ENCODE data around the gene KIAA1328. TPM values are rescaled to one million over a fixed set of nuclear protein-coding genes. Genes with fewer than 3 reads are reported as not detected.

Gene KIAA1328
- polyA plus RNA-seq, 3 donors: 9.6 to 10.8 (median 9.8) TPM

DNA sequence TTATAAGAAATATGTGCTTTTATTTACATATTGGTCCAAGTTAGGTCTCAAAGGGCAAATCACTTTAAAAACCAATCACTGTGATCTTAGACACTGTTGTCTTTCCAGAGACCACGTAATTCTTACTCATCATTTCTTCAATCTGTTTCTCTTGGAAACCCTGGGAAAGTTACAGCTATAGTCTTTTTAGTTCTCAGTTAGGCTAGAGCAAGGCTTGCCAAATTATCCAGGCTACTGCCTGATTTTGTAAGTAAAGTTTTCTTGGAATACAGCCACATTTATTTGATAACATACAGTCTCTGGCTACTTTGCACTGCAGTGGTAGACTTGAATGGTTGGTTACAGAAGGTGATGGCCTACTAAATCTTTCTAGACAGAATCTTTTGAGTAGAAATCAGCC is 106.0 kb downstream of the KIAA1328 start:
- DNase-seq (ENCODE audit: low read depth in 3 of 3, low spot score in 2 of 3): no peak

DNA sequence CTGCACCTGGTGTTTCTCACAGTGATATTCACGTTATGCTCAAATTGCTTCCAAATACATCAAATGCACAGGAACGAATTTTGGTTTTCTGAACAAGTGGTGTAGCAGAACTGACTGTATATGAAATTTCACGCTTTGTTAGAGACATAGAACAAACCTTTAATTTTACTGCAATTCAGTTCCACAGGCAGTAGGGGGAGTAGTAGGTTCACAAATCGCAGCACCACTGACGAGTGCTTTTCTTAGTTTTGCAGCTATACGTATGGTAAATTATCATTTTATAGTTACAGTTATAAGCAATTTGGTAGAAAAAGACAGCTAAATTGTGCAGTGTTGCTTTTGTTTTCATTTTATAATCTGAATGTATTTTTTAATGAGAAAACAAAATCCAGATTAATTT is 113.3 kb downstream of the KIAA1328 start:
- DNase-seq (ENCODE audit: low read depth in 3 of 3, low spot score in 2 of 3): no peak

DNA sequence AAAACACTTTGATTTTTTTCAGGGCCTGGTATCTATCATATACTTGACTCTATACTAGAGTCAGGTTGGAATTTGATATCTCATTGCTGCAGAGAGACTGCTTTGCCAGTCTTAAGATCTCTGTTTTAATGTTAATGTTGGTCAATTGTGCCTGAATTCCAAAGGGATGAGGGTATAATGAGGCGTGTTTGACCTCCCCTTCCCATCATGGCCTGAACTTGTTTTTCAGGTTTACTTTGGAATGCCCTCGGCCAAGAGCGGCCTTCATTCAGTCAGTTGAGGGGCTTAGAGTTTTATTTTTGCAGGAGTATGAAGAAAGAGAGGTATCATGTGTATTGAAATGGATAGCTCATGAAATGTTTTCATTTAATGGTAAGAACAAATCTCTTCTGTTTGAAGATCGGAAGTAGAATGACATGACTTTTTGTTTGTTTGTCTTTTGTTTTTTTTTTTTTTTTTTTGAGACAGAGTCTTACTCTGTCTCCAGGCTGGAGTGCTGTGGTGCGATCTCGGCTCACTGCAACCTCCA is 119.0 kb downstream of the KIAA1328 start:
- no peak for DNase-seq (ENCODE audit: low read depth in 3 of 3, low spot score in 2 of 3)

DNA sequence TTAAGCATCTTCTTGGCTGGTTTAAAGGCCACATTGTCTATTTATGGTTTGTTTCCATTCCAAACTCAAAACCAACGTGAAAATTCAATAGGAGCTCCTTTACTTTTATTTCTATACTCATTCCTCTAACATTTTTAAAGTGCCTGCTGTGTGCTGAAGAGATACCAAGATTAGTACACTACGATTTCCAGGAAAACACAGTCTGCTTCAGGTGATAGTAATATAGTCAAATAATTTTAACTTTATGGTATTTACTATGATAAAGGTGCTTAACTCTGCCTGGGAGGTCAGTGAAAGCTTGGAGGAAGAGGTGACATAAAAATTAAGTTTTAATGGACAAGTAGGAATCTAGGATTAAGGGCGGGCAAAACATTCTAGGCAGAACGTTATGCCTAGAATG is 121.4 kb downstream of the KIAA1328 start:
- DNase-seq (ENCODE audit: low read depth in 3 of 3, low spot score in 2 of 3): no peak

DNA sequence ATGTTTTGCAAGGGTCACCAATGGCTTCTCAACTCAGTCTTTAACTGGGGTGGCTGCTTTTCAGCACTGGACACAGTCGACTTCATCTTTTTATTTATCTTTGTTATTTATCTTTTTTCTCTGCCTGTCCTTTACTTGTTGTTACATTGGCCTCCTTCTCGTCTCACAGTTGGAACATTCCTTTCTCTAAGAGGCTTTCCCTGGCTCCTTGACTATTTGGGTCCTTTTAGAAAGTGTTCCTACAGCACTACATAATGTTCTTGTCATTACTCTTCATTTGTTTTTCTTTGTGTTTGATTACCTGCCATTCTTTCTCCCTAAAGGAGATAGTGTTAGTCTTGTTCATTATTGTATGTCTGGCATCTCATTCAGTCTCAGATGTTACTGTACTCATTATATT is 122.0 kb downstream of the KIAA1328 start:
- DNase-seq (ENCODE audit: low read depth in 3 of 3, low spot score in 2 of 3): no peak

DNA sequence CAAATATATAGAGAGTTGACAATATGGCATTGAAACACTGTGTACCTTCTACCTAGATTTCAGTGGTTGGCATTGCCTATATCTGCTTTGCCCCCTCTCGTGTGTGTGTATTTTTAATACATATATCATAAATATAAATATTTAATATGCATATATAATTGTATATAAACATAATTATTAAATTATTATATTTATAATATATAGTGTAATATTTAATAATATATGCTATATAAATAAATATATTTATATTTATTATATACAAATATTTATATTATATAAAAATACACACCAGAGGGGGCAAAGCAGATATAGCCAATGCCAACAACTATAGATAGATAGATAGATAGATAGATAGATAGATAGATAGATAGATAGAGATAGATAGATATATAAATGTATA is 124.1 kb downstream of the KIAA1328 start:
- DNase-seq (ENCODE audit: low read depth in 3 of 3, low spot score in 2 of 3): no peak

DNA sequence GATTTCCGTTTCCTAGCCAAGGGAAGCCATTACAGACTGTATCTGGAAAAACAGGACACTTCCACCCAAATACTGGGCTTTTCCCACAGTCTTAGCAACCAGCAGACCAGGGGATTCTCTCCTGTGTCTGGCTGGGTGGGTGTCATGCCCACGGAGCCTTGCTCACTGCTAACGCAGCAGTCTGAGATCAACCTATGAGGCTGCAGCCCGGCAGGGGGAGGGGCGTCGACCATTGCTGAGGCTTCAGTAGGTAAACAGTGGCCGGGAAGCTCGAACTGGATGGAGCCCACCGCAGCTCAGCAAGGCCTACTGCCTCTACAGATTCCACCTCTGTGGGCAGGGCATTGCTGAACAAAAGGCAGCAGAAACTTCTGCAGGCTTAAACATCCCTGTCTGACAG is 131.1 kb downstream of the KIAA1328 start:
- no peak for DNase-seq (ENCODE audit: low read depth in 3 of 3, low spot score in 2 of 3)

DNA sequence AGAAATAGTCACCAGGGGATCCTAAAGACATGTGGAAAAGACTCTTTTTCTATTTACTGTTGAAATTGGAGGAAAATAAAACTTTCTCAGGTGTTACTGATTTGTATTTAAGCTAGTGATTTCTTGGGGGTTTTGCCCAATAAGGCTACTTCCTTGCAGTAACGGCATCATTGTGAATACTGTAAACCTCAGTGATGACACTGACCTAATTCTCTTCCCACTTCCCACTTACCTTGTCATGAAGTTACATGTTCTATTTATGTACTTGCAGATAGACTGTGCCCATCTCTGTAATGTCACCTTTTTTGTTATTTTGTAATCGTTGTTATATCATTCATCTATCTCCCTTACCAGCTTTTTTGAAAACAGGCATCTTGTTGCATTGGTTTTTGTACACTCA is 134.5 kb downstream of the KIAA1328 start:
- DNase-seq (ENCODE audit: low read depth in 3 of 3, low spot score in 2 of 3): no peak

DNA sequence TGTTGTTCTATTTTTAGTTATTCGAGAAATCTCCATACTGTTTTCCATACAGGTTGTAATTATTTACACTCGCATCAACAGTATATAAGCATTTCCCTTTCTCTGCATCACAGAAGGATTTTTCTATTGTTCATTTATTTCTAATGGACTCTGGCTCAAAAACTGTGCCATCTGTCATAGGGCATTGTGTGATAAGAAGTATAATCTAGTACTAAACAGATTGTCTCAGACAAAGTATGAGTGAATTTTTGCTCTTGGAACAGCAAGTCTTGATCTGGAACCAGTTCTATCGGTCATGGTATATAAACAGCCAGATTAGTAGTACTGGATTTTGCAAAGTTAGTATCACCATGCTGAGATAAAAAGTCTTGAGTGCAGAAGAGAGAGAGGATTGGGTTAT is 145.8 kb downstream of the KIAA1328 start:
- no peak for DNase-seq (ENCODE audit: low read depth in 3 of 3, low spot score in 2 of 3)

DNA sequence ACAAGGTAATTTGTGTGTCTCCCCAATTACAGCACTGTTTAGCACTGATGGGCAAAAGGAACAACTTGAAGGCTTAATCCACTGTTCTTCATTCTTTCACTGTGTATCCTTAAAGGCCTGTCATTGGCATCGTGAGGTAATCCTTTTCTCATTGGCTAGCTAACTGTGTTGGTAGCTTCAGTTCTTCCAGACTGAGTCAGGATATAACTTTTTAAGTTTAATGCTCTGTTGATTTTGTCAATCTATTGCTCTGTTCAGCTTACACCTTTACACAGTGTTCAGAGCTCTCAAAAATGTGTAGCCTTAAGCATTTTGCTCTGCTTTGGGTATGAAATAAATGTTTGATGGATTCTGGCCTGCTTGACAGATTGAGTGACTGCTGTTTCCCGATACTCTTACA is 148.2 kb downstream of the KIAA1328 start:
- no peak for DNase-seq (ENCODE audit: low read depth in 3 of 3, low spot score in 2 of 3)

DNA sequence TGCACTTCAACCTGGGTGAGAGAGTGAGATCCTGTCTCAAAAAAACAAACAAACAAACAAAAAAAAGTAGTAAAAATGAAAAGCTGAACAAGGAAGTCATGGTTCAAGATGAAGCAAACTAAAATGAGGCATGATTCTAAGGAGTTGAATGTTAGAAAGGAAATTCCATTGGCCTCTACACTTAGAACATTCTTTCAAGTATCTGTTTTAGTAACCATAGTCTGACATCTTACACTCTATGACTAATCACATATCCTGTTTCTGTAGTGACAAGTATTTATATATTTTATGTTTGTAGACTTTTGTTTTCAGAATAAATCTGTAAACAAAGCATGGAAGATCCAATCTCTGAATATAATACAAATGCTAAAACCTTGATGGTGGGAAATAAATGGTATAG is 164.1 kb downstream of the KIAA1328 start:
- DNase-seq (ENCODE audit: low read depth in 3 of 3, low spot score in 2 of 3): no peak

DNA sequence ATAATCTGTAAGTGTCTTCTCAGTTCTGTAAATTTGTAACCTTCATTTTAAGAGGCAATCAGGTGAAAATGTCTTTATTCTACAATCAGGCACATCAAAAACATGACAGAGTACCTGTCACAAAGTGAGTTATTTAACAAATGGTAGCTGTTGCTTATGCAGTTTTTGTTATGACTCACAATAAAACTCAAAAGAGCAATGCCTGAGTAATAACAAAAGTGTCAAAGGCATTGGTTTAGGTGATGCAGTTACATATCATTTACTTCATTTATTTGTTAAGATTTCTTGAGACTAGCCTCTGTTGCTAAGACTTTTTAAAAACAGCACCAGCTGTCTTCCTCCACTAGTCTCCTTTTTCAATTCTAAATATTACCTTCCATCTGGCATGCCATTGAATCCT is 177.8 kb downstream of the KIAA1328 start:
- DNase-seq (ENCODE audit: low read depth in 3 of 3, low spot score in 2 of 3): no peak

DNA sequence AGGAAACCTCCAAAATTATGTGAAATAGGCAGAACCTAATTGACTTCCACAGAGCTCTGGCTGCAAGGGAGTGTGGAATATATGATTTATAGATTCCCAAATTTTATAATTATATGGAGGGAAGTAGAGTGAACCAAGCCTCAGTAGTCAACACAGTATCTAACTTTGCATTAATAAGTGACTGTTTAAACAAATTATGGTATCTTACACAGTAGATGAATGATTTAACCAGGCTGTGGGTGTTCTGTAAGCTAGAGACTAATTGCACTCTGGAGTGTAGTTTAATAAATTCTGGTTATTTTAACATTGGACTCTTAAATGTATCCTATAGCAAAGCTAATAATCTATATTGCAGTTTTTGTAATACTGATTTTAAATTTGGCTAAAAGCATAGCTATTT is 183.5 kb downstream of the KIAA1328 start:
- DNase-seq (ENCODE audit: low read depth in 3 of 3, low spot score in 2 of 3): no peak

DNA sequence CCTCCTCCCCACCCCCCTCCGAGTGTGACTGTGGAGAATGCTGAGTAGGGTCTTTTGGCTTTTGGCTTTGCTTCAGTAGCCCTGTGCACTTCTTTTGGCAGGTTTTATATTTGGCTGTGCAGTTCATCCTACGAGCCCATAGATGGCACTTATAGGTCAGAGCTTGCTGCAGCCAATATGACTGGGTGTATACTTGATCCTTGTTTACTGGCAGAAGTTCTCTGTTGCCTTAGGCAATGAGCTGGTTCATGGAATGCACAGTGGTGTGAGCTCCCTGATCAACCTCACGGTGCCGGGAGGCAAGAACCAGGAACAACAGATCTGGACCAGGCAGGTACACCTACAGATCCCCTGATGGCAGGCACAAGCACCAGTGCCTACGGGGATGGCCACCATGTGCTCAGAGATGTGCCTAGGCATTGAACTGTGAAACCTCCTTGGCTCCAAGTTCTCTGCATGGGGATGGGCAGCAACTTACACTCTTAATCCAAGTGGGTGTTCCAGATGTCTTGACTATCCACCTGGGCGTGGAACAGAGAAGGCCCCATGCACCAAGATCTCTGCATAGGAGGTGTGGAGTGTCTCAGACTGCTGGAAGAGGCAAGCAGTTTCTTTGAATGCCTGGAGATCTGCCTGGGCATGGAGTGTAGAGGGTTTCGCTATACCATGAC is 190.4 kb downstream of the KIAA1328 start:
- DNase-seq (ENCODE audit: low read depth in 3 of 3, low spot score in 2 of 3): no peak

DNA sequence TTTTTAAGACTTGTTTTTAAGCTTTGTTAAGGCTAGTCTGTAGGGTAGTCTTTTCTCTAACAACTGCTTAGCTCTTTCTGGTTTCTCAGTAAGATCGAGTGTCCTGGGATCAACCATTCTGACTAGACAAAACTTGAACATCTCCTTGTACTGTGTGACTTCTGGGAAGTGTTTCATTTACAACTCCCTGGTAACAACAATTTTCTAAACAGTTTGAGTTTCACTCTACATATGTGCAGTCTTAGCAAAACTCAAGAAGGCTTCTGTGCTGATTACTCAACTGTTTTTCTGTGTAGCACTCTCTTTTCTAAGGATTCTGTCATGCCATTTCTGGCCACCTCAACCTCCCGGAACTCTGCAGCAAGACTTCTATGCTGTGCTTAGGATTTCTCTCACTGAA is 204.5 kb downstream of the KIAA1328 start:
- DNase-seq (ENCODE audit: low read depth in 3 of 3, low spot score in 2 of 3): no peak

DNA sequence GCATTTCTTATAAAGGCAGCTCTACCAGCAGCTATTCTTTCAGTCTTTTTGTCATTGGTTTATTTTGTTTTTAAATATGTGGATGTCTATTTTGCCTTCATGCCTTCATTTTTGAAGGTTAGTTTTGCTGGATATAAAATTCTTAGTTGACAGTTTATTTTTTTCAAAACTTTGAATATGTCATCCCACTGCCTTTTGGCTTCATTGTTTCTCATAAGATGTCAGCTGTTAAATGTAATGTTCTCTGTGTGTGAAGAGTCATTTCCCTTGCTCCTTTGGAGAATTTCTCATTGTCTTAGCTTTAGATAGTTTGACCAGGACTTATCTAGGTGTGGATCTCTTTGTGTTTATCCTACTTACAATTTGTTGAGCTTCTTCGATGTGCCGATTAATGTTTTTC is 213.5 kb downstream of the KIAA1328 start:
- no peak for DNase-seq (ENCODE audit: low read depth in 3 of 3, low spot score in 2 of 3)

DNA sequence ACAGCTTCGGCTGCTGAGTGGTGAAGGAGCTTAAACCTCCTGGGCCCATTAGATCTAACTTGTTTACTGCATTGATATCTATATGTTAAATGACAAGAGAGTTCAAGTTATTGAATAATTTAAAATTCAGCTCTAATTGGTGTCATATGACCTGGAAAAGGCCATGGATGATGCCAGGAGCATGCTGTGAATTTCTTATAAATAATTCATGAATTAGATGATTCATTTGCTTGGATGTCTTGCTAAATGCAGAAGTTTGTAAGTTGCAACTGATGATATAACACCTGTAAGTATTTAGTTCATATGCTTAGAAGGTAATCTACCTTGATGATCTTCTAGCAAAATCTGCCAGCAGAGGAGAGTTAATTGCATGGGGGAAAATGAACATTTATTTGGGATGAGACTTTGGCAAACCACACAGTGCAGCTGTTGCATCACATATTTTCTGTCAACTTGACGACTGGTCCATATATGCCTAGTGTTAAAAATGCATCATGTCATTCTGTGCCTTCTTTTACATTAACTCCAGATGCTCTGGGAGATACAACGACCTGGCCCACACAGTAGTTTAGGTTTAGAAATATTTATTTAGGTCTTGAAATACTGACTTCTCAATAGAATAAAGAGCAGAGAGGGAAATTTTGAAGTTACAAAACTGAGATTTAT is 226.3 kb downstream of the KIAA1328 start:
- no peak for DNase-seq (ENCODE audit: low read depth in 3 of 3, low spot score in 2 of 3)

DNA sequence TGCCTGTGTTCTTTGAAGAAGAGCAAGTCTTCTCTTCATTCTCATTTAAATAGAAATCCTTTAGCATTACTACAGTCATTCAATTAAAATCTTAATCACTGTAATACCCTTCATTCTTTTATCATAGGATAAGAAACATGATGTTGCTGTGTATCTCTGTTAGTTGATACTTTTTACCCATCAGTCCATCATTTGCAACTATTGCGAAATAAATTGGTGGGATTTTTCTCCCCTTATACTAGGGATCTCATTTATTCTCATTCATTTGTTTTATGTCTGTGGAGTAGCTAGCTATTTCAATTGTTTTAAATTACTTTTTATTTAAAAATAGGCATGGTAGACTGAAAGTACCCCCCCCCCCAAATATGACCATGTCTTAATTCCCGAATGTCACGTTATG is 235.3 kb downstream of the KIAA1328 start:
- DNase-seq (ENCODE audit: low read depth in 3 of 3, low spot score in 2 of 3): no peak

DNA sequence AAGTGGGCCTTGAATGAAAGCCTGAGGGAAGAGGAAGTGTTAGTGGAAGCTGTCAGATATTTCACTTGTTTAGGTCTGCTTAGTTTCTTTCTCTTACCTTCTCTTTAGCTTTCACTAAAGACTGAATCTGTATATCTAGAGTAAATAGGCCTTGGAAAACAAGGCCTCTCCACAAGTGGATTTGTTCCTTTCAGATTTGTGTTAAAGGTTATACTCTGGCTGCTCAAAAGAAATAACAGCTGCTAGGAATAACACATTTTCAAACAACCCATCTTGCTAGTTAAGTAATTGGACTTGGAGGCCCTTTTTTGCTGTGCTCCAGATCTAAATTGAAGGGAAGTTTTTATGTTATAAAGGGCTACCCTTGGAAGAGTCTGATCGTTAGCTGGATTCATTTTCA is 236.3 kb downstream of the KIAA1328 start:
- DNase-seq (ENCODE audit: low read depth in 3 of 3, low spot score in 2 of 3): no peak

DNA sequence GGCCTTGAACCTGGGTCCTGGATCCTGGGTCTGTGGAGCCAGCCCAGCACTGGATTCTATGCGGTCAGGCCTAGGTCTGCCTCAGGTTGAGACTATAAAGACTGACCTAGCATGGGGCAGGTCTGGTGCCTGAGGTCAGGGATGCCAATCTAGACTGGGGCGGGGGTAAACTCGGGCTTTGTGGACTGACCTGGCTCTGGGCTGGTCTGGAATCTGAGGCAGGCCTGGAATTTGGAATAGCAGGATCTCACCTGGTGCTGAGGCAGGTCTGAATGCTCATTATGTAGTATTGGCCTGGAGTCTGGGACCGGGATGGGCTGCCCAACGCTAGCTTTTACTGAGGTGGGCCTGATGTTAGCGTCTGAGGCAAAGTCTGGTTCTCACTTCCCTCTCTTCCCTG is 256.0 kb downstream of the KIAA1328 start:
- DNase-seq (ENCODE audit: low read depth in 3 of 3, low spot score in 2 of 3): no peak

DNA sequence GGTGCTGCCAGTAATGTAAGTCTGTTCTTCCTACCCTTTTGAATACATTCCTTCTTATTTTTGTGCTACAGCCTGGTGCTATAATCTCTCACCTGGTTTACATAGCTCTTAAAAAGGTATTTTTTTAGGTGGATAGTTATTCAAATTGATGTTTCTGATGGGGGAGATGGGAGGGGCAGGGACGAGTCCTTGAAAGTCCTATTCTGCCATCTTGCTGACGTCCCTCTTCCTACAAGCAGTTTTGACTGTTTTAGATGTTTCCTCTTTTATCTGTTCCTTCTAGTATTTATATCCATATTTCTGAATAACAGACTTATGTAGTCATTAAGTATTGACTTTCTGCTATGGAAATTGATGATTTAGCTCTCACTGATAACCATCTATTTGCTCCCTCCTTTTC is 256.4 kb downstream of the KIAA1328 start:
- no peak for DNase-seq (ENCODE audit: low read depth in 3 of 3, low spot score in 2 of 3)

DNA sequence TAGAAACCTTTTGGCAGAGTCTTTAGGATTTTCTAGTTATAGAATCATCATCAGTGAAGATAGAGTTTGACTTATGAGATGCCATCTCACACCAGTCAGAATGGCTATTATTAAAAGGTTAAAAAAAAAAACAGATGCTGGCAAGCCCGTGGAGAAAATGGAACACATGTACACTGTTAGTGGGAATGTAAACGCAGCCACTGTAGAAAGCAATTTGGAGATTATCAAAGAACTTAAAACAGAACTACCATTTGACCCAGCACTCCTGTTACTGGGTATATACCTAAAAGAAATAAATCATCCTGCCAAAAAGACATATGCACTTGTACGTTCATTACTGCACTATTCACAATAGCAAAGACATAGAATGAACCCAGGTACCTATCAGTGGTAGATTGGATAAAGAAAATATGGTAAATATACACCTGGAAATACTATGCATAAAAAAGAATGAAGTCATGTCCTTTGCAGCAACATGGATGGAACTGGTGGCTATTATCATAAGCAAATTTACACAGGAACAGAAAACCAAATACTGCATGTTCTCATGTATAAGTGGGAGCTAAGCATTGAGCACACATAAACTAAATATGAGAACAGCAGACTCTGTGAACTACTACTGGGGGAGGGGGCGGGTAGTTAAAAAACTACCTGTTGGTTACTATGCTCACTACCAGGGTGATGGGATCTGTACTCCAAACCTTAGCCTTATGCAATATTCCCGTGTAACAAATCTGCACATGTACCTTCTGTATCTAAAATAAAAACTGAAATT is 279.0 kb downstream of the KIAA1328 start:
- no peak for DNase-seq (ENCODE audit: low read depth in 3 of 3, low spot score in 2 of 3)
